K562 (cell line): ENCODE results near the gene SERPINA5. TPM values are rescaled to one million over a fixed set of nuclear protein-coding genes. Genes with fewer than 3 reads are reported as not detected.
A peak's percentile ranks its signal among the peaks of the same experiment; 100 is the strongest.

Experiments used
- ATAC-seq: fragments of 200-7000 bp; cut with Tn5 transposase; 3 replicates; pipeline ENCODE4 v1.9.1; 2020; ENCODE audit warnings: moderate library complexity
- BruUV-seq: library from RNA; stranded (reverse); fragments of 400-500 nt; replicated peaks from 2 replicates; lab custom pipeline; 2021; lab: Mats Ljungman, UMichigan
- CTCF ChIA-PET: fragments of 300-600 bp; formaldehyde crosslinking; extraction: SDS; loops from one replicate; lab custom pipeline; 2021; ENCODE audit warnings: low intra/inter-chr PET ratio; lab: Yijun Ruan, JAX
- POLR2A ChIA-PET: fragments of 300-600, 350-650 bp; sonication (Branson Sonifier 250); formaldehyde crosslinking; extraction: SDS; loops from one replicate; lab custom pipeline; 2021; ENCODE audit warnings: antibody characterized with exemption, inconsistent platforms; lab: Yijun Ruan, JAX
- DNase-seq, 4 experiments: peaks; one replicate each; pipeline versions ENCODE4 v3.0.0 to v3.0.0-alpha.2; 2011 to 2018; ENCODE audit warnings: low spot score in 3 of 4, mixed read lengths in 3 of 4; ENCODE audit errors: extremely low read depth in 1 of 4
- FAIRE-seq: peaks from 2 replicates; lab custom pipeline; 2011; peaks lifted over from hg19 to GRCh38; lab: Jason Lieb, UNC
- H2AFZ ChIP-seq: 2 replicates; pipeline ENCODE4 v1.6.0; 2011; ENCODE audit warnings: low read depth, low read length, control low read depth, inconsistent platforms
- H3K27ac ChIP-seq: fragments of 200-600 bp; 3 replicates; pipeline ENCODE4 v1.8.0; 2011; ENCODE audit warnings: low read depth, mild to moderate bottlenecking, control low read depth, inconsistent platforms, low read length, moderate library complexity, mixed read lengths; ENCODE audit errors: extremely low read depth
- H3K27me3 ChIP-seq, 2 experiments: fragments of 300-600 bp in 1 of 2; 2 replicates in 1 of 2; 3 replicates in 1 of 2; pipeline versions ENCODE4 v1.6.0 to v1.8.0; 2011; ENCODE audit warnings: inconsistent platforms in 2 of 2, low read length in 2 of 2, mild to moderate bottlenecking in 1 of 2, mixed read lengths in 1 of 2, moderate library complexity in 1 of 2; ENCODE audit not compliant: control insufficient read depth in 2 of 2, insufficient read depth in 2 of 2
- H3K36me3 ChIP-seq: fragments of 300-600 bp; 3 replicates; pipeline ENCODE4 v1.8.0; 2011; ENCODE audit warnings: mild to moderate bottlenecking, low read length, inconsistent platforms; ENCODE audit not compliant: control insufficient read depth, insufficient read depth
- H3K4me1 ChIP-seq, 2 experiments: fragments of 200-600 bp in 1 of 2; replicated peaks in 1 of 2; 2 replicates in 1 of 2; 3 replicates in 1 of 2; pipeline versions ENCODE4 v1.5.1 to v1.8.0; 2011; ENCODE audit warnings: inconsistent platforms in 2 of 2, low read length in 2 of 2, mild to moderate bottlenecking in 1 of 2, mixed read lengths in 1 of 2, moderate library complexity in 1 of 2; ENCODE audit not compliant: control insufficient read depth in 2 of 2, insufficient read depth in 2 of 2
- H3K4me2 ChIP-seq: 2 replicates; pipeline ENCODE4 v1.6.1; 2011; ENCODE audit warnings: low read length, control low read depth, inconsistent platforms, mixed read lengths; ENCODE audit not compliant: insufficient read depth
- H3K4me3 ChIP-seq: fragments of 200-600 bp; sonication (generic), shearing (Covaris generic); 2 replicates; pipeline ENCODE4 v1.5.1; 2016; ENCODE audit warnings: control low read depth, inconsistent platforms
- H3K79me2 ChIP-seq: fragments of 200-600 bp; 3 replicates; pipeline ENCODE4 v1.8.0; 2011; ENCODE audit warnings: low read length, inconsistent platforms; ENCODE audit not compliant: control insufficient read depth, insufficient read depth
- H3K9ac ChIP-seq, 2 experiments: 2 replicates each; pipeline versions ENCODE4 v1.6.0 to v1.6.1; 2011; ENCODE audit warnings: low read depth in 2 of 2, low read length in 2 of 2, control low read depth in 1 of 2, inconsistent platforms in 1 of 2, mild to moderate bottlenecking in 1 of 2, mixed read lengths in 1 of 2; ENCODE audit not compliant: insufficient read depth in 1 of 2
- H3K9me1 ChIP-seq: one replicate; pipeline ENCODE4 v1.6.0; 2011; ENCODE audit warnings: inconsistent platforms, mild to moderate bottlenecking, low read length, moderate library complexity; ENCODE audit not compliant: control insufficient read depth, insufficient read depth
- H3K9me3 ChIP-seq: replicated peaks from 2 replicates; pipeline ENCODE4 v1.5.1; 2011; ENCODE audit warnings: low read depth, low read length, inconsistent platforms; ENCODE audit not compliant: control insufficient read depth, insufficient read depth
- H4K20me1 ChIP-seq: replicated peaks from 2 replicates; pipeline ENCODE4 v1.6.1; 2011; ENCODE audit warnings: low read length, inconsistent platforms, mixed read lengths; ENCODE audit not compliant: control insufficient read depth, insufficient read depth
- GTF2A2 ChIP-seq: IDR thresholded peaks from 2 replicates; pipeline ENCODE4 v1.6.1; 2016; ENCODE audit warnings: mild to moderate bottlenecking, missing genetic modification characterization, missing compliant biosample characterization
- HDAC6 ChIP-seq: IDR thresholded peaks from 2 replicates; pipeline ENCODE4 v1.6.1; 2012; ENCODE audit warnings: low read depth, mild to moderate bottlenecking, control low read depth, inconsistent platforms, low read length, moderate library complexity
- MCM5 ChIP-seq: fragments of 450-650 bp; IDR thresholded peaks from 2 replicates; pipeline ENCODE4 v1.6.1; 2016; ENCODE audit warnings: low read depth
- NFYB ChIP-seq: IDR thresholded peaks from 2 replicates; pipeline ENCODE4 v1.6.1; 2011; ENCODE audit warnings: mild to moderate bottlenecking, moderate library complexity; ENCODE audit not compliant: insufficient read length; ENCODE audit errors: extremely low read depth
- PCBP2 ChIP-seq: fragments of 200-400 bp; formaldehyde crosslinking; IDR thresholded peaks from 2 replicates; pipeline ENCODE4 v1.6.1; 2018; ENCODE audit warnings: low read length, low read depth, mild to moderate bottlenecking, moderate library complexity; ENCODE audit not compliant: poor library complexity, severe bottlenecking
- RBM34 ChIP-seq: fragments of 200-400 bp; formaldehyde crosslinking; IDR thresholded peaks from 2 replicates; pipeline ENCODE4 v1.6.1; 2018; ENCODE audit warnings: low read length, borderline replicate concordance; ENCODE audit not compliant: insufficient read depth
- SMAD3 ChIP-seq: fragments of 450-650 bp; formaldehyde crosslinking; conservative IDR thresholded peaks from 2 replicates; pipeline ENCODE4 v1.4.0; 2020; ENCODE audit warnings: mild to moderate bottlenecking
- ZKSCAN3 ChIP-seq: fragments of 250-450 bp; sonication (Bioruptor Pico); IDR thresholded peaks from 2 replicates; pipeline ENCODE4 v1.4.0; 2020
- ZNF197 ChIP-seq: fragments of 200-800 bp; sonication (Bioruptor generic); IDR thresholded peaks from 2 replicates; pipeline ENCODE4 v1.6.1; 2016; ENCODE audit warnings: low read depth, missing genetic modification characterization, missing compliant biosample characterization
- ZNF584 ChIP-seq: fragments of 200-800 bp; sonication (Bioruptor generic); IDR thresholded peaks from 2 replicates; pipeline ENCODE4 v1.6.1; 2016; ENCODE audit warnings: low read depth, mild to moderate bottlenecking, missing genetic modification characterization, missing compliant biosample characterization
- ZNF668 ChIP-seq: fragments of 250-450 bp; sonication (Bioruptor Pico); IDR thresholded peaks from 2 replicates; pipeline ENCODE4 v1.8.0; 2022; ENCODE audit warnings: mild to moderate bottlenecking, inconsistent platforms
- ZNF764 ChIP-seq: fragments of 250-450 bp; sonication (Bioruptor Pico); IDR thresholded peaks from 2 replicates; pipeline ENCODE4 v1.4.0; 2020; ENCODE audit warnings: low read depth, mild to moderate bottlenecking, moderate library complexity
- WGBS: fragments of 100-300 bp; shearing (Covaris generic); methylation state at CpG from one replicate; pipeline ENCODE4 v1.1.6; 2016; ENCODE audit warnings: low coverage, mixed read lengths; ENCODE audit not compliant: insufficient coverage; ENCODE audit errors: missing lambda C conversion rate; 5-methylcytosine and 5-hydroxymethylcytosine counted together
- in situ Hi-C: fragments of 300-500 bp; cut with MboI; formaldehyde crosslinking; loops from 4 replicates; pipeline ENCODE4 v1.15.0; 2018; ENCODE audit warnings: inconsistent platforms, mixed read lengths
- intact Hi-C: fragments of 100-400 bp; cut with micrococcal nuclease; formaldehyde crosslinking; loops from 2 replicates; pipeline ENCODE4 v1.14.2; 2022
- polyA plus RNA-seq, 8 experiments: library from polyadenylated mRNA; depleted of rRNA in 4 of 8; stranded (reverse) in 5 of 8; unstranded in 3 of 8; fragments of >200 nt; fragmentation: Nextera tagmentation in 2 of 8; fragmentation: Illumina TruSeq in 1 of 8; extraction: Ambion mirVana in 2 of 8; extraction: Trizol in 1 of 8; gene quantifications; 2 replicates each; pipeline versions ENCODE4 v1.2.1 to v1.2.3, GENCODE V29; 2011 to 2014; ENCODE audit warnings: inconsistent platforms in 1 of 8, missing spikeins in 1 of 8
- total RNA-seq, 7 experiments: library from RNA; depleted of rRNA in 6 of 7; stranded (reverse); fragments of >200 nt in 6 of 7; fragmentation: Illumina TruSeq in 2 of 7; extraction: Trizol in 2 of 7; gene quantifications; 2 replicates each; pipeline versions ENCODE4 v1.2.1 to v1.2.3, GENCODE V29; 2011 to 2021; ENCODE audit warnings: low replicate concordance in 1 of 7
- TF ChIP-seq, protein P1 (sequence below): sonication (generic); formaldehyde crosslinking; IDR thresholded peaks from 2 replicates; pipeline ENCODE4 v1.8.0; 2022; ENCODE audit warnings: mild to moderate bottlenecking, missing genetic modification reagents
- TF ChIP-seq, protein P2 (sequence below): fragments of 250-450 bp; sonication (Bioruptor Pico); IDR thresholded peaks from 2 replicates; pipeline ENCODE4 v1.5.0; 2021
- TF ChIP-seq, protein P3 (sequence below): conservative IDR thresholded peaks from 2 replicates; pipeline ENCODE4 v1.6.1; 2011; ENCODE audit warnings: low read depth, mild to moderate bottlenecking, low read length; ENCODE audit not compliant: control insufficient read depth

Gene SERPINA5
- total and polyA plus RNA-seq, 9 of the 15 experiments (the other 6 are each of a cell fraction or from before 2014, with no cell fraction given): 0.38 TPM; not detected in 8

- CTCF ChIA-PET: no interaction called here
- TF ChIP-seq, protein P1, sequence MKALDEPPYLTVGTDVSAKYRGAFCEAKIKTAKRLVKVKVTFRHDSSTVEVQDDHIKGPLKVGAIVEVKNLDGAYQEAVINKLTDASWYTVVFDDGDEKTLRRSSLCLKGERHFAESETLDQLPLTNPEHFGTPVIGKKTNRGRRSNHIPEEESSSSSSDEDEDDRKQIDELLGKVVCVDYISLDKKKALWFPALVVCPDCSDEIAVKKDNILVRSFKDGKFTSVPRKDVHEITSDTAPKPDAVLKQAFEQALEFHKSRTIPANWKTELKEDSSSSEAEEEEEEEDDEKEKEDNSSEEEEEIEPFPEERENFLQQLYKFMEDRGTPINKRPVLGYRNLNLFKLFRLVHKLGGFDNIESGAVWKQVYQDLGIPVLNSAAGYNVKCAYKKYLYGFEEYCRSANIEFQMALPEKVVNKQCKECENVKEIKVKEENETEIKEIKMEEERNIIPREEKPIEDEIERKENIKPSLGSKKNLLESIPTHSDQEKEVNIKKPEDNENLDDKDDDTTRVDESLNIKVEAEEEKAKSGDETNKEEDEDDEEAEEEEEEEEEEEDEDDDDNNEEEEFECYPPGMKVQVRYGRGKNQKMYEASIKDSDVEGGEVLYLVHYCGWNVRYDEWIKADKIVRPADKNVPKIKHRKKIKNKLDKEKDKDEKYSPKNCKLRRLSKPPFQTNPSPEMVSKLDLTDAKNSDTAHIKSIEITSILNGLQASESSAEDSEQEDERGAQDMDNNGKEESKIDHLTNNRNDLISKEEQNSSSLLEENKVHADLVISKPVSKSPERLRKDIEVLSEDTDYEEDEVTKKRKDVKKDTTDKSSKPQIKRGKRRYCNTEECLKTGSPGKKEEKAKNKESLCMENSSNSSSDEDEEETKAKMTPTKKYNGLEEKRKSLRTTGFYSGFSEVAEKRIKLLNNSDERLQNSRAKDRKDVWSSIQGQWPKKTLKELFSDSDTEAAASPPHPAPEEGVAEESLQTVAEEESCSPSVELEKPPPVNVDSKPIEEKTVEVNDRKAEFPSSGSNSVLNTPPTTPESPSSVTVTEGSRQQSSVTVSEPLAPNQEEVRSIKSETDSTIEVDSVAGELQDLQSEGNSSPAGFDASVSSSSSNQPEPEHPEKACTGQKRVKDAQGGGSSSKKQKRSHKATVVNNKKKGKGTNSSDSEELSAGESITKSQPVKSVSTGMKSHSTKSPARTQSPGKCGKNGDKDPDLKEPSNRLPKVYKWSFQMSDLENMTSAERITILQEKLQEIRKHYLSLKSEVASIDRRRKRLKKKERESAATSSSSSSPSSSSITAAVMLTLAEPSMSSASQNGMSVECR (CRISPR knock-in tag): no peak
- no peak for TF ChIP-seq PCBP2
- TF ChIP-seq ZNF668 (CRISPR knock-in tag): no peak
- TF ChIP-seq HDAC6: no peak
- TF ChIP-seq GTF2A2 (tag): no peak
- no peak for TF ChIP-seq RBM34
- TF ChIP-seq, protein P2, sequence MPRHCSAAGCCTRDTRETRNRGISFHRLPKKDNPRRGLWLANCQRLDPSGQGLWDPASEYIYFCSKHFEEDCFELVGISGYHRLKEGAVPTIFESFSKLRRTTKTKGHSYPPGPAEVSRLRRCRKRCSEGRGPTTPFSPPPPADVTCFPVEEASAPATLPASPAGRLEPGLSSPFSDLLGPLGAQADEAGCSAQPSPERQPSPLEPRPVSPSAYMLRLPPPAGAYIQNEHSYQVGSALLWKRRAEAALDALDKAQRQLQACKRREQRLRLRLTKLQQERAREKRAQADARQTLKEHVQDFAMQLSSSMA (CRISPR knock-in tag): no peak
- TF ChIP-seq, protein P3, sequence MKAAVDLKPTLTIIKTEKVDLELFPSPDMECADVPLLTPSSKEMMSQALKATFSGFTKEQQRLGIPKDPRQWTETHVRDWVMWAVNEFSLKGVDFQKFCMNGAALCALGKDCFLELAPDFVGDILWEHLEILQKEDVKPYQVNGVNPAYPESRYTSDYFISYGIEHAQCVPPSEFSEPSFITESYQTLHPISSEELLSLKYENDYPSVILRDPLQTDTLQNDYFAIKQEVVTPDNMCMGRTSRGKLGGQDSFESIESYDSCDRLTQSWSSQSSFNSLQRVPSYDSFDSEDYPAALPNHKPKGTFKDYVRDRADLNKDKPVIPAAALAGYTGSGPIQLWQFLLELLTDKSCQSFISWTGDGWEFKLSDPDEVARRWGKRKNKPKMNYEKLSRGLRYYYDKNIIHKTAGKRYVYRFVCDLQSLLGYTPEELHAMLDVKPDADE: no peak
- no peak for TF ChIP-seq SMAD3 (CRISPR knock-in tag)
- no peak for TF ChIP-seq NFYB
- TF ChIP-seq ZNF584 (CRISPR knock-in tag): no peak
- TF ChIP-seq ZNF197: no peak
- no peak for TF ChIP-seq ZNF764
- TF ChIP-seq ZKSCAN3: no peak
- TF ChIP-seq MCM5: no peak
Measured at GRCh38 chr14:94640721-94641631, 59.8 kb downstream of the SERPINA5 start.

More at GRCh38 chr14:94640721-94641631, 59.8 kb downstream of the SERPINA5 start:
- ATAC-seq (peak; percentile 43; the same call in 1 of the 3 replicates), FAIRE-seq (no peak), DNase-seq (peak in 1 of 4 experiments; percentile 7)
- Histone ChIP-seq H3K4me1 (no peaks in the 10 kb centered on the region), H3K36me3 (no peaks in the 10 kb centered on the region), H3K79me2 (no peaks in the 10 kb centered on the region), H3K27me3 (no peaks in the 10 kb centered on the region; a peak in 1 of 5 replicates), H3K4me3 (no peak overlapping the region), H3K27ac (no peak overlapping the region), H3K4me2 (no peak overlapping the region), H3K9ac (no peak overlapping the region), H2AFZ (no peak overlapping the region), H4K20me1 (no peaks in the 10 kb centered on the region; the same call in 1 of the 2 replicates), H3K9me1 (no peaks in the 10 kb centered on the region), H3K9me3 (no peaks in the 10 kb centered on the region)
- POLR2A ChIA-PET: interaction anchor here (1.2 kb wide), 1 partner anchor 11 kb away, joined by 3 read pairs; no protein-coding TSS in a partner anchor
- BruUV-seq: no TSS peak
- in situ Hi-C loops: no loop called here
- WGBS: 2% methylated on average over 7 of the region's 10 CpGs
- intact Hi-C loops: no loop called here
